Measurements from ENCODE around the gene HHAT. TPM values are rescaled to one million over a fixed set of nuclear protein-coding genes. Genes with fewer than 3 reads are reported as not detected.

HHAT gene
- total RNA-seq, 2 donors from 2014 or later: 4.5 to 4.6 TPM

DNA sequence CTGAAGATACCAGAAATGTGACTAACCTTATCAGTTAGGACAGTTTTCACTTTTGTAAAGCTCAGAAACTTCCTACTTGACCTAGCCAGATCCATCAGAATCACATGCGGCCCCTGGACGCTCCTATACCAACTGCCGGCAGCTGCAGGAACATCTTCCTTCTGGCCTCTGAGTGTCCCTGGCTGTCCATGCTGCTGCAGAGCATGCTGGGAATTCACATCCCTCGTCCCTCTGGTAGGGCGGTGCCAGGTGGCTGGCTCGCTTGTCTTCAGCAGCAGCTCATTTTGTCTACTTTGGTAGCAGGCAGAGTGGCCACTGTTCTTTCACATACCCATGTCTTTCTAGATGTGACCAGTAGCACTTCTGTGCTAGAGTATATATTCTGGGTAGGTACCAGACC is 34.4 kb downstream of the HHAT start:
- Histone ChIP-seq H3K4me3 (peak overlapping the region; percentile 25), H3K9me3 (no peaks in the 10 kb centered on the region), H3K27me3 (replicated peaks; ENCODE audit: insufficient read depth) (no peaks in the 10 kb centered on the region), H3K36me3 (no peaks in the 10 kb centered on the region), H3K27ac (peak overlapping the region; percentile 47 to 56), H3K4me1 (ENCODE audit: control insufficient read depth in 1 of 2, low read depth in 2 of 2) (peaks cover 11 to 34% of the 10 kb centered on the region in 2 donors)
- DNase-seq (ENCODE audit: low spot score) (no peak), ATAC-seq (ENCODE audit: insufficient number of reproducible peaks, low FRiP score, low read depth) (no peak)
- TF ChIP-seq CTCF (IDR thresholded peaks at IDR 0.05): no peak

DNA sequence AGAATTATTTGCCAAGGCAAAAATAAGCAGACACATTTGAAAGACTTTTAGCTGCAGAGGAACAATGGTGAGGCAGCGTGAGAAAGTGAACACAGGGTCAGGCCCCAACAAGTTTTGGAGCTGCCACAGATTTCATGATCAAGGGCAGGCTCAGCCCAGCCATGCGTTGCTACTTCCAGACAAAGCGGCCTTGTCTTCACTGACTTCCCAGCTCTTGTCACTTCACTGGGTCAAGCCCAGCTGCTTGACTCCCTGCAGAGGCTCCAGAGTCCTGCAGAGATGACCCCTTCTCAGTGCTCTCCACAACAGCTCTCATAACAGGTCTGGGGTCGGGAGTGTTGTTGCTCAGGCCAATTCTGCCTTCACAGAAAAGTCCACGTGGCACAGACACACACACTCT is 35.8 kb downstream of the HHAT start:
- Histone ChIP-seq H3K27me3 (replicated peaks; ENCODE audit: insufficient read depth) (no peaks in the 10 kb centered on the region), H3K27ac (no peak overlapping the region), H3K4me3 (no peak overlapping the region), H3K9me3 (no peaks in the 10 kb centered on the region), H3K36me3 (no peaks in the 10 kb centered on the region), H3K4me1 (ENCODE audit: control insufficient read depth in 1 of 2, low read depth in 2 of 2) (peaks cover 11 to 34% of the 10 kb centered on the region in 2 donors)
- DNase-seq (ENCODE audit: low spot score) (no peak), ATAC-seq (ENCODE audit: insufficient number of reproducible peaks, low FRiP score, low read depth) (no peak)
- no peak for TF ChIP-seq CTCF (IDR thresholded peaks at IDR 0.05)

DNA sequence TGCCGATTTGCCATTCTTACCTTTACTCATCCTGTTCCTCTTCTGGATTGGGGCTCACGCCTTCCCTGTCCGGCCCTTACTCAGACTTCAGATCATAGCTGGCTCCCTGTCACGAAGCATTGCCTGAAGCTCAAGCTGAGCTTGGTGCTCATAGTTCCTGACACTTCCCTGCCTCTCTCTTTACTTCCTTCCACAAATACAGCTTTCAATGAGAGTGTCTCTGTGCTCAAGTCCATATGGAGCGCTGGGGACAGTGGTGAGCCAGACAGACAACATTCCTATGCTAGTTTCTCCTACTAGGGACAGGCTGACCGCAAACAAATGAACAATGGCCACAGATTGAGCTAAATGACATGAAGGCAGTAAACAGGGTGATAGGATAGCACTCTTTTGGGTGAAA is 38.1 kb downstream of the HHAT start:
- ATAC-seq (ENCODE audit: insufficient number of reproducible peaks, low FRiP score, low read depth) (no peak), DNase-seq (ENCODE audit: low spot score) (no peak)
- no peaks in the 10 kb centered on the region for H3K27me3 ChIP-seq (replicated peaks; ENCODE audit: insufficient read depth)
- peaks cover 11 to 25% of the 10 kb centered on the region in 2 donors for H3K4me1 ChIP-seq (ENCODE audit: control insufficient read depth in 1 of 2, low read depth in 2 of 2)
- TF ChIP-seq CTCF (IDR thresholded peaks at IDR 0.05): no peak
- no peaks in the 10 kb centered on the region for H3K9me3 ChIP-seq
- no peaks in the 10 kb centered on the region for H3K36me3 ChIP-seq
- no peak overlapping the region for H3K27ac ChIP-seq
- no peak overlapping the region for H3K4me3 ChIP-seq

- no peaks in the 10 kb centered on the region for H3K9me3 ChIP-seq
- peaks cover 9 to 18% of the 10 kb centered on the region in 2 donors for H3K4me1 ChIP-seq (ENCODE audit: control insufficient read depth in 1 of 2, low read depth in 2 of 2)
- no peaks in the 10 kb centered on the region for H3K36me3 ChIP-seq
- H3K27ac ChIP-seq: no peak overlapping the region
- ATAC-seq (ENCODE audit: insufficient number of reproducible peaks, low FRiP score, low read depth) (no peak), DNase-seq (ENCODE audit: low spot score) (no peak)
- no peak overlapping the region for H3K4me3 ChIP-seq
- H3K27me3 ChIP-seq (replicated peaks; ENCODE audit: insufficient read depth): no peaks in the 10 kb centered on the region
- TF ChIP-seq CTCF (IDR thresholded peaks at IDR 0.05): no peak
These were observed 38.9 kb downstream of the HHAT start for GRCh38 chr1:210367566-210367965.

GRCh38 chr1:210369425-210369824 is 40.7 kb downstream of the HHAT start:
- no peak overlapping the region for H3K27ac ChIP-seq
- no peaks in the 10 kb centered on the region for H3K36me3 ChIP-seq
- DNase-seq (ENCODE audit: low spot score) (no peak), ATAC-seq (ENCODE audit: insufficient number of reproducible peaks, low FRiP score, low read depth) (no peak)
- H3K9me3 ChIP-seq: no peaks in the 10 kb centered on the region
- no peaks in the 10 kb centered on the region for H3K27me3 ChIP-seq (replicated peaks; ENCODE audit: insufficient read depth)
- H3K4me1 ChIP-seq (ENCODE audit: control insufficient read depth in 1 of 2, low read depth in 2 of 2): peaks cover 0 to 16% of the 10 kb centered on the region in 2 donors
- no peak for TF ChIP-seq CTCF (IDR thresholded peaks at IDR 0.05)
- no peak overlapping the region for H3K4me3 ChIP-seq

Data from thoracic aorta (tissue), 2 donors.